ENCODE results near the gene GPR183. TPM values are rescaled to one million over a fixed set of nuclear protein-coding genes. Genes with fewer than 3 reads are reported as not detected.

Gene GPR183
- total RNA-seq, 1 experiment from 2014 or later, result not detected

DNA sequence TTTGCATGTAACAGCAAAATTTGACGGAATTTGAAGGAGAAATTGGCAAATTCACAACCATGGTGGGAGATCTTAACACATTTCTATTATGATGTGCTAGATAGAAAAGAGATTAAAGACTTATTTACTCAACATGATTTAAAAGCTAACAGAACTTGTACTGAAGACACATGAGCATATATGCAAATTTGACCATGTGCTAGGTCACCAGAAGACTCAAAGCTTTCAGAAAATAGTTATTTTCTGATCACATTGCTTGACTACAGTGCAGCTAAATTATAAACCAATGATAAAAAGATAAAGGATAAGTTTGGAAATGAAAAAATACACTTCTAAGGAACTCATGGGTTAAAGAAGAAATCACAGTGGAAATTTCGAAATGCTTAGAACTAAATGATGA, 9.1 kb downstream of the GPR183 start:
- no peaks in the 10 kb centered on the region for H3K4me1 Mint-ChIP-seq (ENCODE audit: insufficient read depth, unreplicated experiment)
- H3K27ac Mint-ChIP-seq (ENCODE audit: low read depth, unreplicated experiment), result no peak overlapping the region
- no peak overlapping the region for H3K4me3 Mint-ChIP-seq (ENCODE audit: unreplicated experiment)
- H3K9me3 Mint-ChIP-seq (ENCODE audit: unreplicated experiment), result no peaks in the 10 kb centered on the region
- no peak for DNase-seq (ENCODE audit: unreplicated experiment)
- peaks cover 16% of the 10 kb centered on the region for H3K36me3 Mint-ChIP-seq (ENCODE audit: insufficient read depth, unreplicated experiment)
- TF ChIP-seq CTCF (IDR thresholded peaks at IDR 0.05; ENCODE audit: unreplicated experiment), result no peak
- intact Hi-C loops (cut with micrococcal nuclease), result no loop called here
- no peaks in the 10 kb centered on the region for H3K27me3 Mint-ChIP-seq (ENCODE audit: insufficient read depth, unreplicated experiment)
- POLR2A ChIA-PET, result interaction anchor here (1.3 kb wide), 1 partner anchor 13 kb away, joined by 4 read pairs; no protein-coding TSS in a partner anchor
- CTCF ChIA-PET, result interaction anchor here (0.8 to 1.4 kb wide), 2 partner anchors 121 to 137 kb away, joined by 3 read pairs; no protein-coding TSS in a partner anchor
- BruUV-seq (replicated peaks), result no TSS peak

GRCh38 chr13:99297331-99297730, 9.9 kb downstream of the GPR183 start:
- no peak for DNase-seq (ENCODE audit: unreplicated experiment)
- Mint-ChIP-seq H3K27me3 (ENCODE audit: insufficient read depth, unreplicated experiment) (no peaks in the 10 kb centered on the region), H3K27ac (ENCODE audit: low read depth, unreplicated experiment) (no peak overlapping the region), H3K4me1 (ENCODE audit: insufficient read depth, unreplicated experiment) (no peaks in the 10 kb centered on the region), H3K9me3 (ENCODE audit: unreplicated experiment) (no peaks in the 10 kb centered on the region), H3K4me3 (ENCODE audit: unreplicated experiment) (no peak overlapping the region), H3K36me3 (ENCODE audit: insufficient read depth, unreplicated experiment) (peaks cover 21% of the 10 kb centered on the region)
- no peak for TF ChIP-seq CTCF (IDR thresholded peaks at IDR 0.05; ENCODE audit: unreplicated experiment)
- ChIA-PET POLR2A (interaction anchor here (0.6 to 1.3 kb wide), 3 partner anchors 14 to 814 kb away, joined by 3 to 4 read pairs (median 3); no protein-coding TSS in a partner anchor), CTCF (interaction anchor here (0.6 to 1.4 kb wide), 2 partner anchors 43 to 121 kb away, joined by 3 read pairs; no protein-coding TSS in a partner anchor)
- no TSS peak for BruUV-seq (replicated peaks)
- intact Hi-C loops (cut with micrococcal nuclease), result no loop called here

DNA sequence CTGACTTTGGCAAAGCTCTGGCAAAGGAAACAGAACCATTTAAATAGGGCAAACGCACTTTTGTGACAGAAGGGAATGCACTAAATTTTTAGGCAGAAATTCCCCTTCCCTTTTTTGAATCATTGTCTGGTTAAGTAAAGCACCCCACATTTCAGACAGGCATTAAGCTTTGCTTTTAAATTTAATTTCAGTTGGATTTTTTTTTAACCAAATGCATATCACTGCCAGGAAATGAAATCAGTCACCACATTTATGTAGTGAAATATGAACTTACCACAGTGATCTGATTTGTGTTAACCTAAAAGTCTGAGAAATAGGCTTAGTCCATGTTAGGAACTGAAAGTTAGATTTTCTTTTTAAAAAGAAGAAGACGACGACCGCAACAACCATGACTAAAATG, 10.8 kb downstream of the GPR183 start:
- Mint-ChIP-seq H3K27ac (ENCODE audit: low read depth, unreplicated experiment) (no peak overlapping the region), H3K27me3 (ENCODE audit: insufficient read depth, unreplicated experiment) (no peaks in the 10 kb centered on the region), H3K9me3 (ENCODE audit: unreplicated experiment) (no peaks in the 10 kb centered on the region), H3K36me3 (ENCODE audit: insufficient read depth, unreplicated experiment) (peaks cover 21% of the 10 kb centered on the region), H3K4me1 (ENCODE audit: insufficient read depth, unreplicated experiment) (no peaks in the 10 kb centered on the region), H3K4me3 (ENCODE audit: unreplicated experiment) (no peak overlapping the region)
- no peak for TF ChIP-seq CTCF (IDR thresholded peaks at IDR 0.05; ENCODE audit: unreplicated experiment)
- BruUV-seq (replicated peaks), result no TSS peak
- no peak for DNase-seq (ENCODE audit: unreplicated experiment)
- intact Hi-C loops (cut with micrococcal nuclease), result no loop called here
- ChIA-PET CTCF (interaction anchor here (0.6 kb wide), 1 partner anchor 34 kb away, joined by 4 read pairs; no protein-coding TSS in a partner anchor), POLR2A (no interaction called here)

- DNase-seq (ENCODE audit: unreplicated experiment), result no peak
- Mint-ChIP-seq H3K36me3 (ENCODE audit: insufficient read depth, unreplicated experiment) (peaks cover 21% of the 10 kb centered on the region), H3K27ac (ENCODE audit: low read depth, unreplicated experiment) (no peak overlapping the region), H3K9me3 (ENCODE audit: unreplicated experiment) (no peaks in the 10 kb centered on the region), H3K4me1 (ENCODE audit: insufficient read depth, unreplicated experiment) (no peaks in the 10 kb centered on the region), H3K4me3 (ENCODE audit: unreplicated experiment) (no peak overlapping the region), H3K27me3 (ENCODE audit: insufficient read depth, unreplicated experiment) (no peaks in the 10 kb centered on the region)
- TF ChIP-seq CTCF (IDR thresholded peaks at IDR 0.05; ENCODE audit: unreplicated experiment), result no peak
- ChIA-PET POLR2A (interaction anchor here (0.7 kb wide), 1 partner anchor 189 kb away, joined by 3 read pairs; no protein-coding TSS in a partner anchor), CTCF (no interaction called here)
- intact Hi-C loops (cut with micrococcal nuclease), result no loop called here
- BruUV-seq (replicated peaks), result no TSS peak
These were observed 11.5 kb downstream of the GPR183 start for GRCh38 chr13:99295488-99296252.

Measured in MCF 10A (cell line).